Hepatocyte (in vitro differentiated cells): Measurements from ENCODE around the gene ZNF132. TPM values are rescaled to one million over a fixed set of nuclear protein-coding genes. Genes with fewer than 3 reads are reported as not detected.

ENCODE experiments used
- DNase-seq: peaks from one replicate; pipeline ENCODE4 v3.0.0-alpha.2; 2016; ENCODE audit warnings: low spot score
- H2AFZ ChIP-seq: fragments of 200-600 bp; sonication (generic); 2 replicates; pipeline ENCODE4 v1.6.0; 2016; ENCODE audit warnings: antibody characterized with exemption, mild to moderate bottlenecking
- H3K27ac ChIP-seq: fragments of 200-600 bp; sonication (generic); 2 replicates; pipeline ENCODE4 v1.5.1; 2016; ENCODE audit warnings: mild to moderate bottlenecking
- H3K27me3 ChIP-seq: fragments of 200-600 bp; sonication (generic); 2 replicates; pipeline ENCODE4 v1.6.1; 2016
- H3K36me3 ChIP-seq: fragments of 200-600 bp; sonication (generic); replicated peaks from 2 replicates; pipeline ENCODE4 v1.5.1; 2016; ENCODE audit warnings: low read depth; ENCODE audit not compliant: insufficient read depth
- H3K4me1 ChIP-seq: fragments of 200-600 bp; sonication (generic); 2 replicates; pipeline ENCODE4 v1.5.1; 2016; ENCODE audit warnings: mild to moderate bottlenecking, moderate library complexity; ENCODE audit not compliant: insufficient read depth
- H3K4me2 ChIP-seq: fragments of 200-600 bp; sonication (generic); 2 replicates; pipeline ENCODE4 v1.6.0; 2016
- H3K4me3 ChIP-seq: fragments of 200-600 bp; sonication (generic); 2 replicates; pipeline ENCODE4 v1.5.1; 2016; ENCODE audit warnings: mild to moderate bottlenecking
- H3K79me2 ChIP-seq: fragments of 200-600 bp; sonication (generic); 2 replicates; pipeline ENCODE4 v1.6.0; 2017; ENCODE audit warnings: mild to moderate bottlenecking
- H3K9me2 ChIP-seq: fragments of 200-600 bp; sonication (generic); replicated peaks from 2 replicates; pipeline ENCODE4 v1.6.0; 2017; ENCODE audit warnings: mild to moderate bottlenecking; ENCODE audit not compliant: insufficient read depth
- H3K9me3 ChIP-seq: fragments of 200-600 bp; sonication (generic); 2 replicates; pipeline ENCODE4 v1.5.1; 2016; ENCODE audit warnings: low read depth, mild to moderate bottlenecking
- H4K20me1 ChIP-seq: fragments of 200-600 bp; sonication (generic); 2 replicates; pipeline ENCODE4 v1.6.0; 2016; ENCODE audit warnings: mild to moderate bottlenecking; ENCODE audit not compliant: insufficient read depth, poor library complexity, severe bottlenecking
- EZH2 ChIP-seq: fragments of 200-600 bp; sonication (generic); IDR thresholded peaks from 2 replicates; pipeline ENCODE4 v1.6.1; 2016; ENCODE audit warnings: antibody characterized with exemption, mild to moderate bottlenecking, borderline replicate concordance
- EZH2phosphoT487 ChIP-seq: fragments of 200-600 bp; sonication (generic); IDR thresholded peaks from one replicate; pipeline ENCODE4 v1.6.1; 2018; ENCODE audit warnings: antibody characterized with exemption, mild to moderate bottlenecking, low read depth, moderate library complexity; ENCODE audit not compliant: unreplicated experiment, severe bottlenecking
- WGBS: methylation state at CpG from one replicate; pipeline ENCODE4 v1.1.6; 2016; ENCODE audit warnings: low lambda C conversion rate; ENCODE audit errors: missing lambda C conversion rate; 5-methylcytosine and 5-hydroxymethylcytosine counted together
- microRNA-seq: library from miRNA; unstranded; fragments of <30 nt; microRNA quantifications from one replicate; pipeline ENCODE4, GENCODE V29; 2017
- polyA plus RNA-seq: library from polyadenylated mRNA; unstranded; fragments of >200 nt; fragmentation: Nextera tagmentation; extraction: Ambion mirVana; gene quantifications from 2 replicates; pipeline ENCODE4 v1.2.1, GENCODE V29; 2016
- small RNA-seq: library from RNA; depleted of rRNA; stranded (forward); fragments of <200 nt; gene quantifications from one replicate; pipeline ENCODE3, GENCODE V24; 2014
- total RNA-seq: library from RNA; depleted of rRNA; stranded (reverse); fragments of >200 nt; gene quantifications from 2 replicates; pipeline ENCODE4 v1.2.3, GENCODE V29; 2014
- TF ChIP-seq, protein P1 (sequence below): fragments of 200-600 bp; sonication (generic); IDR thresholded peaks from 2 replicates; pipeline ENCODE4 v1.5.1; 2016; ENCODE audit warnings: antibody characterized with exemption, mild to moderate bottlenecking; ENCODE audit not compliant: poor library complexity

ZNF132 gene
- total and polyA plus RNA-seq, 2 experiments from 2014 or later, result 0.35 to 1.0 TPM

DNA sequence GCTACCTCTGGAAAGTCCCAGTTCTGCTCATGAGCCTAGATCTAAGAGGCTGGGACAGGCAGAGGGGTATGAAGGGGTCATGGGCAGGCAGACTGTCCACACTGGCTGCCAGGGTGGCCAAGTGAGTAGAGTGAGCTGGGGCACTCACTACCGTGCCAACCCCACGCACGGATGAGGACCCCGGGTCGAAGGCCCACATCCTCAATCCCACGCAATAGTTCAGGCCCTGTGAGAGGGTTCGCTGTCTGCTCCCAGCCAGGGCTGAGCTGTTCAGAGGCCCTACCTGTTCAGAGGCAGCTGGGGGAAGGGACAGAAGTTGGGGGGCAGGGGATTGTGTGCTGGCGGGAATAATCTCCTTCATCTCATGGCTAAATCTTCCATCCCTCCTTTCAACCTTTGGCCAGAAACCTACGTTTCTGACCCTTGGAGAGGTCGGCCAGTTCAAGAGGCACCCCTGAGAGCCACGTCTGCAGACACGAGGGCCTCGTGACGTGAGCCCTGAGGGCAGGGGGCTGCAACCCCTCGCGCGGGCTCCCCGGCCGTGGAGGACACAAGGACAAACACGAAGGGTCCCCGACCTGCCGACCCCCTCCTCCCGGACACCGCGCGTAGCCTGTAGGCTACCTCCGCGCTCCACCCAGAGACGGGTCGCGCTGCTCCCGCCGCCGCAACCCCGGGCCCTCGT is 53.9 kb downstream of the ZNF132 start:
- H3K9me3 ChIP-seq, result no peaks in the 10 kb centered on the region
- no peaks in the 10 kb centered on the region for H3K9me2 ChIP-seq
- no peaks in the 10 kb centered on the region for H3K27me3 ChIP-seq
- H3K4me1 ChIP-seq, result peaks cover 24% of the 10 kb centered on the region
- H3K36me3 ChIP-seq, result no peaks in the 10 kb centered on the region
- WGBS, result 16% methylated on average over 34 of the region's 36 CpGs
- peaks cover under 1% of the 10 kb centered on the region for H4K20me1 ChIP-seq
- peak overlapping the region; percentile 37 for H3K4me3 ChIP-seq
- TF ChIP-seq EZH2 (no peak), EZH2phosphoT487 (no peak)
- TF ChIP-seq, protein P1, sequence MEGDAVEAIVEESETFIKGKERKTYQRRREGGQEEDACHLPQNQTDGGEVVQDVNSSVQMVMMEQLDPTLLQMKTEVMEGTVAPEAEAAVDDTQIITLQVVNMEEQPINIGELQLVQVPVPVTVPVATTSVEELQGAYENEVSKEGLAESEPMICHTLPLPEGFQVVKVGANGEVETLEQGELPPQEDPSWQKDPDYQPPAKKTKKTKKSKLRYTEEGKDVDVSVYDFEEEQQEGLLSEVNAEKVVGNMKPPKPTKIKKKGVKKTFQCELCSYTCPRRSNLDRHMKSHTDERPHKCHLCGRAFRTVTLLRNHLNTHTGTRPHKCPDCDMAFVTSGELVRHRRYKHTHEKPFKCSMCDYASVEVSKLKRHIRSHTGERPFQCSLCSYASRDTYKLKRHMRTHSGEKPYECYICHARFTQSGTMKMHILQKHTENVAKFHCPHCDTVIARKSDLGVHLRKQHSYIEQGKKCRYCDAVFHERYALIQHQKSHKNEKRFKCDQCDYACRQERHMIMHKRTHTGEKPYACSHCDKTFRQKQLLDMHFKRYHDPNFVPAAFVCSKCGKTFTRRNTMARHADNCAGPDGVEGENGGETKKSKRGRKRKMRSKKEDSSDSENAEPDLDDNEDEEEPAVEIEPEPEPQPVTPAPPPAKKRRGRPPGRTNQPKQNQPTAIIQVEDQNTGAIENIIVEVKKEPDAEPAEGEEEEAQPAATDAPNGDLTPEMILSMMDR, result no peak
- DNase-seq, result no peak
- H3K27ac ChIP-seq, result peak overlapping the region; percentile 99
- peak overlapping the region; percentile 59 for H2AFZ ChIP-seq
- H3K79me2 ChIP-seq, result peaks cover 53% of the 10 kb centered on the region
- peak overlapping the region; percentile 86 for H3K4me2 ChIP-seq

- no peaks in the 10 kb centered on the region for H3K27me3 ChIP-seq
- H3K27ac ChIP-seq, result peak overlapping the region; percentile 99
- H4K20me1 ChIP-seq, result no peaks in the 10 kb centered on the region
- H3K36me3 ChIP-seq, result no peaks in the 10 kb centered on the region
- no peak for DNase-seq
- H3K4me3 ChIP-seq, result no peak overlapping the region
- WGBS, result 91% methylated on average over 9 of the region's 9 CpGs
- peaks cover 48% of the 10 kb centered on the region for H3K79me2 ChIP-seq
- no peaks in the 10 kb centered on the region for H3K9me3 ChIP-seq
- peak overlapping the region; percentile 86 for H3K4me2 ChIP-seq
- peaks cover 24% of the 10 kb centered on the region for H3K4me1 ChIP-seq
- TF ChIP-seq, protein P1, result no peak
- no peak for TF ChIP-seq EZH2
- TF ChIP-seq EZH2phosphoT487, result no peak
- peak overlapping the region; percentile 59 for H2AFZ ChIP-seq
- H3K9me2 ChIP-seq, result no peaks in the 10 kb centered on the region
Measured at GRCh38 chr19:58385313-58385890, 54.6 kb downstream of the ZNF132 start.

DNA sequence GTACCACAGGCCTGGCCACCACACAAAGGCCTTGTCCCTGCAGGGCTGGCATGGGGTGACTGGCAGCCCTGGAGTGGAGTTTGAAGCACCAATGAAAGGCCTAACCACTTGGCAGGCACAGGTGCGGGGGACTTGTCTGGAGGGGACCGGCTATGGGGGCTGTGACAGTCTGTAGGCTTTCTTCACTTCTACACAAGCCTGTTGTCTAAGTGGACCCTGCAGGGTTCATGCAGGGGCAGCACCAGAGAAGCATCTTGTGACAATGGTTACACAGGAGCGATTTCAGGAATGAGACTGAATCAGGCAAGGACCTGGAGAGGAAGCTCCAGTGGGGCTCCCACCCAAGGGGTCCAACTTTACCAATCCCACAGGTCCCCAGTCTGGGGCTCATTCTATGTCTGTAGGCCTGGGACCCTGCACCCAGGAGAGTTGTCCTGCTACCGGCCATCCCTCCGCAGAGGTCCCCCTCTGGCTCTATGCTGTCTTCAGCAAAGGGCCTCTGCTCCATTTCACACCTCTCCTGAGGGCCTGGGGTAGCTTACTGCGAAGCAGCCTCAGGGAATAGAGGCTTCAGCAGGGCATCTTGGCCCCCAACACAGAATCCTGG is 56.9 kb downstream of the ZNF132 start:
- no peak overlapping the region for H3K27ac ChIP-seq
- no peaks in the 10 kb centered on the region for H3K9me3 ChIP-seq
- H3K4me1 ChIP-seq, result peaks cover 29% of the 10 kb centered on the region
- no peaks in the 10 kb centered on the region for H3K27me3 ChIP-seq
- no peaks in the 10 kb centered on the region for H3K36me3 ChIP-seq
- H3K4me2 ChIP-seq, result no peak overlapping the region
- 92% methylated on average over 6 of the region's 6 CpGs for WGBS
- H3K4me3 ChIP-seq, result no peak overlapping the region
- H3K9me2 ChIP-seq, result no peaks in the 10 kb centered on the region
- H4K20me1 ChIP-seq, result no peaks in the 10 kb centered on the region
- TF ChIP-seq, protein P1, result no peak
- TF ChIP-seq EZH2 (no peak), EZH2phosphoT487 (no peak)
- H2AFZ ChIP-seq, result no peak overlapping the region
- no peak for DNase-seq
- peaks cover 33% of the 10 kb centered on the region for H3K79me2 ChIP-seq

Small RNA genes lying within 50 kb of the gene (microRNA-seq; reads per million reads assigned to microRNA genes)
- gene MIR4754, result not detected

Small RNA genes lying within 50 kb of the gene (small RNA-seq; reads per million reads assigned to genes)
- gene MIR4754, result not detected
- gene RNU6-1337P, result not detected

Other genes starting within 250 kb of the ZNF132 start
- gene ZNF544, start 211.2 kb downstream of the ZNF132 start, total RNA-seq, result 19.3 and 34.1 TPM in 2 replicates
- 12.3 and 17.2 TPM in 2 replicates for gene ZNF544, start 211.2 kb downstream of the ZNF132 start, polyA plus RNA-seq
- 7.1 and 8.7 TPM in 2 replicates for gene ZNF8, start 161.2 kb downstream of the ZNF132 start, total RNA-seq
- 1.0 and 1.4 TPM in 2 replicates for gene ZNF8, start 161.2 kb downstream of the ZNF132 start, polyA plus RNA-seq
- gene ERVK3-1, start 134.8 kb downstream of the ZNF132 start, total RNA-seq, result 57.9 and 73.2 TPM in 2 replicates
- gene ERVK3-1, start 134.8 kb downstream of the ZNF132 start, polyA plus RNA-seq, result 68.9 and 71.7 TPM in 2 replicates
- gene ZSCAN22, start 113.2 kb downstream of the ZNF132 start, total RNA-seq, result 1.3 and 2.0 TPM in 2 replicates
- 2.2 and 3.0 TPM in 2 replicates for gene ZSCAN22, start 113.2 kb downstream of the ZNF132 start, polyA plus RNA-seq
- 35.9 and 45.5 TPM in 2 replicates for gene A1BG, start 86.7 kb downstream of the ZNF132 start, total RNA-seq
- gene A1BG, start 86.7 kb downstream of the ZNF132 start, polyA plus RNA-seq, result 106 and 108 TPM in 2 replicates
- gene ZNF497, start 77.4 kb downstream of the ZNF132 start, total RNA-seq, result 1.5 and 1.6 TPM in 2 replicates
- gene ZNF497, start 77.4 kb downstream of the ZNF132 start, polyA plus RNA-seq, result 3.3 and 4.3 TPM in 2 replicates
- gene ZNF837, start 59.1 kb downstream of the ZNF132 start, total RNA-seq, result 5.0 and 5.9 TPM in 2 replicates
- 5.4 and 9.7 TPM in 2 replicates for gene ZNF837, start 59.1 kb downstream of the ZNF132 start, polyA plus RNA-seq
- gene RPS5, start 52.9 kb downstream of the ZNF132 start, total RNA-seq, result 1,644 and 2,420 TPM in 2 replicates
- gene RPS5, start 52.9 kb downstream of the ZNF132 start, polyA plus RNA-seq, result 562 and 565 TPM in 2 replicates
- not detected in 2 replicates for gene RNF225, start 44.5 kb downstream of the ZNF132 start, total RNA-seq
- gene RNF225, start 44.5 kb downstream of the ZNF132 start, polyA plus RNA-seq, result 0.47 TPM in 1 of 2 replicates, not detected in the other
- 4.5 and 5.5 TPM in 2 replicates for gene ZNF584, start 31.5 kb downstream of the ZNF132 start, total RNA-seq
- gene ZNF584, start 31.5 kb downstream of the ZNF132 start, polyA plus RNA-seq, result 4.5 and 7.9 TPM in 2 replicates
- gene ZNF324B, start 11.5 kb upstream of the ZNF132 start, total RNA-seq, result 5.8 and 7.0 TPM in 2 replicates
- gene ZNF324B, start 11.5 kb upstream of the ZNF132 start, polyA plus RNA-seq, result 1.9 and 2.4 TPM in 2 replicates
- gene ZNF324, start 26.9 kb upstream of the ZNF132 start, total RNA-seq, result 8.7 and 13.1 TPM in 2 replicates
- gene ZNF324, start 26.9 kb upstream of the ZNF132 start, polyA plus RNA-seq, result 9.1 and 9.3 TPM in 2 replicates
- 11.2 and 20.5 TPM in 2 replicates for gene ZNF446, start 36.2 kb upstream of the ZNF132 start, total RNA-seq
- gene ZNF446, start 36.2 kb upstream of the ZNF132 start, polyA plus RNA-seq, result 13.8 and 20.7 TPM in 2 replicates
- gene SLC27A5, start 71.8 kb upstream of the ZNF132 start, total RNA-seq, result 8.4 and 9.0 TPM in 2 replicates
- 13.8 and 19.1 TPM in 2 replicates for gene SLC27A5, start 71.8 kb upstream of the ZNF132 start, polyA plus RNA-seq
- 3.3 and 5.4 TPM in 2 replicates for gene ZBTB45, start 79.7 kb upstream of the ZNF132 start, total RNA-seq
- 18.5 and 21.6 TPM in 2 replicates for gene ZBTB45, start 79.7 kb upstream of the ZNF132 start, polyA plus RNA-seq
- 189 and 191 TPM in 2 replicates for gene TRIM28, start 103.9 kb upstream of the ZNF132 start, total RNA-seq
- 159 and 180 TPM in 2 replicates for gene TRIM28, start 103.9 kb upstream of the ZNF132 start, polyA plus RNA-seq
- gene CHMP2A, start 115.0 kb upstream of the ZNF132 start, total RNA-seq, result 88.4 and 122 TPM in 2 replicates
- gene CHMP2A, start 115.0 kb upstream of the ZNF132 start, polyA plus RNA-seq, result 188 and 196 TPM in 2 replicates
- gene UBE2M, start 118.5 kb upstream of the ZNF132 start, total RNA-seq, result 48.5 and 54.4 TPM in 2 replicates
- 111 TPM in 2 replicates for gene UBE2M, start 118.5 kb upstream of the ZNF132 start, polyA plus RNA-seq
- 19.0 and 23.5 TPM in 2 replicates for gene MZF1, start 133.2 kb upstream of the ZNF132 start, total RNA-seq
- gene MZF1, start 133.2 kb upstream of the ZNF132 start, polyA plus RNA-seq, result 19.9 and 29.0 TPM in 2 replicates